Lung (tissue), 12 donors: Measurements from ENCODE around the gene FER. TPM values are rescaled to one million over a fixed set of nuclear protein-coding genes. Genes with fewer than 3 reads are reported as not detected.
A peak's percentile ranks its signal among the peaks of the same experiment; 100 is the strongest.

ENCODE experiments used
- ATAC-seq: fragments of 200-7000 bp; cut with Tn5 transposase; one replicate; pipeline ENCODE4 v1.9.1; 2020; ENCODE audit warnings: moderate number of reproducible peaks; ENCODE audit not compliant: insufficient read depth, low FRiP score
- DNase-seq, 3 donors: peaks; one replicate each; pipeline ENCODE4 v3.0.0-alpha.2; 2013 to 2017
- H3K27ac ChIP-seq, 2 donors: one replicate each; pipeline ENCODE4 v1.5.1; 2013; ENCODE audit warnings: mild to moderate bottlenecking in 2 of 2, moderate library complexity in 2 of 2, control low read depth in 1 of 2, inconsistent platforms in 1 of 2, low read depth in 1 of 2, low read length in 1 of 2
- H3K27me3 ChIP-seq, 3 donors: one replicate each; pipeline ENCODE4 v1.5.1; 2013; ENCODE audit warnings: low read length in 2 of 3; ENCODE audit not compliant: control insufficient read depth in 3 of 3, insufficient read depth in 3 of 3
- H3K36me3 ChIP-seq, 4 donors: one replicate each; pipeline ENCODE4 v1.5.1; 2013; ENCODE audit warnings: low read length in 4 of 4, mild to moderate bottlenecking in 1 of 4, moderate library complexity in 1 of 4; ENCODE audit not compliant: control insufficient read depth in 4 of 4, insufficient read depth in 4 of 4
- H3K4me1 ChIP-seq, 5 donors: one replicate each; pipeline ENCODE4 v1.5.1; 2013; ENCODE audit warnings: low read length in 5 of 5, mild to moderate bottlenecking in 2 of 5, moderate library complexity in 1 of 5; ENCODE audit not compliant: control insufficient read depth in 5 of 5, insufficient read depth in 5 of 5
- H3K4me3 ChIP-seq: one replicate; pipeline ENCODE4 v1.5.1; 2013; ENCODE audit warnings: mild to moderate bottlenecking, control low read depth, moderate library complexity
- H3K9ac ChIP-seq, 2 donors: one replicate each; pipeline ENCODE4 v1.5.1; 2013; ENCODE audit warnings: low read length in 2 of 2, control low read depth in 1 of 2; ENCODE audit not compliant: insufficient read depth in 1 of 2
- H3K9me3 ChIP-seq, 4 donors: one replicate each; pipeline ENCODE4 v1.5.1; 2013; ENCODE audit warnings: low read length in 3 of 4, mild to moderate bottlenecking in 1 of 4, moderate library complexity in 1 of 4; ENCODE audit not compliant: control insufficient read depth in 4 of 4, insufficient read depth in 3 of 4
- WGBS, 2 donors: extraction: QIAGEN DNeasy Blood & Tissue Kit; methylation state at CpG; one replicate each; pipeline ENCODE4 v1.1.7; 2013; 5-methylcytosine and 5-hydroxymethylcytosine counted together
- polyA plus RNA-seq, 2 donors: library from polyadenylated mRNA; stranded (reverse); fragments of 200-250 nt; gene quantifications; one replicate each; pipeline ENCODE4 v1.2.1, GENCODE V29; 2013
- total RNA-seq, 2 donors: library from RNA; depleted of rRNA in 1 of 2; stranded (reverse); fragments of >200 nt in 1 of 2; gene quantifications; one replicate each; pipeline ENCODE4 v1.2.1, GENCODE V29; 2014 to 2021
- TF ChIP-seq, protein P1 (sequence below): IDR thresholded peaks from 2 replicates; pipeline ENCODE4 v1.5.1; 2012; ENCODE audit warnings: mild to moderate bottlenecking; ENCODE audit errors: control extremely low read depth, extremely low read depth
- donor health status: control.
- donor health status: control.
- donor health status: Bipolar disorder and iron deficiency.
- donor health status: healthy.
- donor health status: DM: yes; HTN: yes; CAD: no.

The FER gene
- total and polyA plus RNA-seq, 4 donors: 2.6 to 88.6 (median 12.2) TPM

DNA sequence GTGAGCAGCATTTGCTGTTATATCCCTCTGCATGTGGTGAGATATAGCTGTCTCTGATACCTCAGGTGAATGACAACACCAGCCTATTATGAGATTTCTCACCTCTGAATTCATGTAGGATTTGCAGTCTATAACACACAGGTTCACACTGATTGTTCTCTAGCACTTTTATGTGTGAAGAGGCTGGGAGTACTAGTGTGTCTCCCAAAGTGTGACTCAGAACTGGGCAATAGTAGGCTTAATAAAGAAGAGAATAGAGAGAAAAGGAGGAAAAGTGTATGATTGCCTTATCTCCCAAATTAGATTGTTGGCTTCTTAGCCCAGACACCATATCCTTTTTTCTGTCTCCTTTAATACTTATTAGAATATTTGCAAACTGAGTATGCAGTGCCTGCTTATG lies 430.1 kb downstream of the FER start:
- no peak overlapping the region for H3K9ac ChIP-seq
- no peak overlapping the region for H3K27ac ChIP-seq
- DNase-seq: no peak
- H3K27me3 ChIP-seq: no peaks in the 10 kb centered on the region
- TF ChIP-seq, protein P1, sequence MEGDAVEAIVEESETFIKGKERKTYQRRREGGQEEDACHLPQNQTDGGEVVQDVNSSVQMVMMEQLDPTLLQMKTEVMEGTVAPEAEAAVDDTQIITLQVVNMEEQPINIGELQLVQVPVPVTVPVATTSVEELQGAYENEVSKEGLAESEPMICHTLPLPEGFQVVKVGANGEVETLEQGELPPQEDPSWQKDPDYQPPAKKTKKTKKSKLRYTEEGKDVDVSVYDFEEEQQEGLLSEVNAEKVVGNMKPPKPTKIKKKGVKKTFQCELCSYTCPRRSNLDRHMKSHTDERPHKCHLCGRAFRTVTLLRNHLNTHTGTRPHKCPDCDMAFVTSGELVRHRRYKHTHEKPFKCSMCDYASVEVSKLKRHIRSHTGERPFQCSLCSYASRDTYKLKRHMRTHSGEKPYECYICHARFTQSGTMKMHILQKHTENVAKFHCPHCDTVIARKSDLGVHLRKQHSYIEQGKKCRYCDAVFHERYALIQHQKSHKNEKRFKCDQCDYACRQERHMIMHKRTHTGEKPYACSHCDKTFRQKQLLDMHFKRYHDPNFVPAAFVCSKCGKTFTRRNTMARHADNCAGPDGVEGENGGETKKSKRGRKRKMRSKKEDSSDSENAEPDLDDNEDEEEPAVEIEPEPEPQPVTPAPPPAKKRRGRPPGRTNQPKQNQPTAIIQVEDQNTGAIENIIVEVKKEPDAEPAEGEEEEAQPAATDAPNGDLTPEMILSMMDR: no peak
- H3K4me3 ChIP-seq: no peak overlapping the region
- H3K9me3 ChIP-seq: peaks cover 0 to 1% (median 0%) of the 10 kb centered on the region in 4 donors
- ATAC-seq: no peak
- peaks cover 0 to 16% (median 2%) of the 10 kb centered on the region in 5 donors for H3K4me1 ChIP-seq
- H3K36me3 ChIP-seq: peaks cover 0 to 1% (median 0%) of the 10 kb centered on the region in 4 donors

DNA sequence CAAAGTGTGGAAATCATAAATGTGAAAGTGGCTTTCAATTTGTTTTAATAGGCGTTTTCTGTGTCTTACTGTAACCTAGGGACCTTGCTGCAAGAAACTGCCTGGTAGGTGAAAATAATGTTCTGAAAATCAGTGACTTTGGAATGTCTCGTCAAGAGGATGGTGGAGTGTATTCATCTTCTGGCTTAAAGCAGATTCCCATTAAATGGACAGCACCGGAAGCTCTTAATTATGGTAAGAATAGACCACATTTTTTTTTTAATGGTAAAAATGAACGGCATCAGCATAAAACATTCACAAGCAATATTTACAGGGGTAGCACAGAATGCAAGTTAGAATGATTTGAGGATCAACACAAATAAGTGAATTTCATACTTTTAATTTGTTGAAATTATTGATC lies 433.0 kb downstream of the FER start:
- TF ChIP-seq, protein P1: no peak
- H3K36me3 ChIP-seq: peaks cover 0 to 2% (median 0%) of the 10 kb centered on the region in 4 donors
- H3K27ac ChIP-seq: no peak overlapping the region
- H3K27me3 ChIP-seq: no peaks in the 10 kb centered on the region
- H3K9ac ChIP-seq: no peak overlapping the region
- H3K4me3 ChIP-seq: no peak overlapping the region
- ATAC-seq (no peak), DNase-seq (no peak)
- peaks cover 0 to 16% (median under 1%) of the 10 kb centered on the region in 5 donors for H3K4me1 ChIP-seq
- WGBS, 2 donors: 96% methylated on average over 4 of the region's 4 CpGs
- H3K9me3 ChIP-seq: peaks cover 0 to under 1% (median 0%) of the 10 kb centered on the region in 4 donors

DNA sequence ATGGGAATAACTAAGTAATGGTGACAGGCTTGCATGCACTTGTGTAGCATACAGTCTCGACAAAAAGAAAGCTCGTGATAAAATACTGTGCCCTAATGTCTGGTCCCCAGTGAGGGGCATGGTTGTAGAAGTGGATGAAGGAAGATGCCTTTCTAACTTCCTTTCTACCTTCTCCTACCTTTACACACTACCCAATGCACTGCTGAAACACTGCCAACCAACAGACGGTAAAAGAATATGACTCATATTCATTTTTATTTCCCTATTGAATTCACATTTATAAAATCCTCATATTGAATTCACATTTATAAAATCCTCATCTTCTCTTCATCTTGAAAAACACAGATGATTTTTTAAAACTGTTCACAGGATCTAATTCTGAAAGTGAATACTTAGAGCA lies 439.1 kb downstream of the FER start:
- no peaks in the 10 kb centered on the region for H3K4me1 ChIP-seq
- TF ChIP-seq, protein P1: no peak
- no peak overlapping the region for H3K27ac ChIP-seq
- no peak for ATAC-seq
- no peaks in the 10 kb centered on the region for H3K27me3 ChIP-seq
- 90 to 92% methylated on average over 3 of the region's 3 CpGs for WGBS, 2 donors
- no peak overlapping the region for H3K4me3 ChIP-seq
- H3K36me3 ChIP-seq: peaks cover 12 to 19% (median 13%) of the 10 kb centered on the region in 4 donors
- DNase-seq: no peak
- no peak overlapping the region for H3K9ac ChIP-seq
- no peaks in the 10 kb centered on the region for H3K9me3 ChIP-seq

DNA sequence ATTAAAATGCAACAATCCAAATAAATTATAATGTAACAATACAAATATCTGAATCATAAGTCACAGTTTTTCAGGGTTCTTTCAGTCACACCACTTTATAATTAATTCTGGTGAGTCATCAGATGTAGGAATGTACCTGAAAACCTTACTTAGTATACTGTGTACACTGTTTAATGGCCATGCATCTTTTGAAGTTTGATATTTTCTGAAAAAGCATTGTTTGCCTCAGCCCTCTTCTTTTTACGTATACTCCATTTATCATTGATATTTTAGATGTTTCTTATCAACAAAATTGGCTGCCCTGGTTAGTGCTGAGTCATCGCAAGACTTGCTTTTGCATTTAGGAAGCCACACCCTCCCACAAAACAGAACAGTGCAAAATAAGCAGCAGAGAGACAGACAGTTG lies 443.5 kb downstream of the FER start:
- TF ChIP-seq, protein P1: no peak
- WGBS, 2 donors: 38 to 42% methylated on average over 2 of the region's 2 CpGs
- Histone ChIP-seq H3K9me3 (no peaks in the 10 kb centered on the region), H3K4me3 (no peak overlapping the region), H3K4me1 (peaks cover 0 to 3% (median 0%) of the 10 kb centered on the region in 5 donors), H3K36me3 (peaks cover 9 to 16% (median 12%) of the 10 kb centered on the region in 4 donors), H3K9ac (no peak overlapping the region), H3K27ac (no peak overlapping the region), H3K27me3 (no peaks in the 10 kb centered on the region)
- peak in 1 of 3 donors; percentile 26 for DNase-seq
- no peak for ATAC-seq
